Subcutaneous abdominal adipose tissue (tissue), 5 donors: ENCODE measurements around the gene ANKRD33B.
A peak's percentile ranks its signal among the peaks of the same experiment; 100 is the strongest.
"Not testable (repeated sequence)": the region's sequence is repeated elsewhere in the genome, so short reads cannot be mapped to it uniquely, and the experiment has no call there.

ENCODE experiments used
- H3K27ac ChIP-seq: one replicate; pipeline ENCODE4 v1.7.0; 2013; ENCODE audit warnings: low read depth, mild to moderate bottlenecking, inconsistent platforms, low read length, moderate library complexity
- H3K27me3 ChIP-seq, 5 donors: one replicate each; pipeline ENCODE4 v1.7.0; 2013; ENCODE audit warnings: low read length in 5 of 5, inconsistent platforms in 1 of 5; ENCODE audit not compliant: control insufficient read depth in 5 of 5, insufficient read depth in 4 of 5
- H3K36me3 ChIP-seq, 5 donors: one replicate each; pipeline ENCODE4 v1.7.0; 2013; ENCODE audit warnings: low read length in 5 of 5; ENCODE audit not compliant: control insufficient read depth in 5 of 5, insufficient read depth in 5 of 5
- H3K4me1 ChIP-seq, 5 donors: one replicate each; pipeline ENCODE4 v1.7.0; 2013; ENCODE audit warnings: low read length in 5 of 5, mild to moderate bottlenecking in 3 of 5, moderate library complexity in 1 of 5; ENCODE audit not compliant: control insufficient read depth in 5 of 5, insufficient read depth in 5 of 5
- H3K4me3 ChIP-seq, 5 donors: one replicate each; pipeline ENCODE4 v1.7.0; 2013; ENCODE audit warnings: low read length in 5 of 5, low read depth in 1 of 5
- H3K9ac ChIP-seq, 5 donors: one replicate each; pipeline ENCODE4 v1.7.0; 2013; ENCODE audit warnings: low read length in 5 of 5, mild to moderate bottlenecking in 4 of 5, moderate library complexity in 3 of 5
- H3K9me3 ChIP-seq, 5 donors: one replicate each; pipeline ENCODE4 v1.7.0; 2013; ENCODE audit warnings: low read length in 5 of 5; ENCODE audit not compliant: control insufficient read depth in 5 of 5
- donor health status: healthy.
- donor health status: healthy.
- donor health status: healthy.
- donor health status: healthy.
- donor health status: healthy.

Gene ANKRD33B

GRCh38 chr5:10545084-10545483, 18.8 kb upstream of the ANKRD33B start:
- Histone ChIP-seq H3K4me3 (no peak overlapping the region), H3K9ac (no peak overlapping the region), H3K27me3 (no peaks in the 10 kb centered on the region), H3K9me3 (peaks cover 0 to 4% (median 0%) of the 10 kb centered on the region in 5 donors), H3K4me1 (no peaks in the 10 kb centered on the region), H3K36me3 (no peaks in the 10 kb centered on the region), H3K27ac (no peak overlapping the region)

GRCh38 chr5:10546186-10546585, 17.7 kb upstream of the ANKRD33B start:
- Histone ChIP-seq H3K9ac (no peak overlapping the region), H3K27ac (no peak overlapping the region), H3K4me3 (no peak overlapping the region), H3K9me3 (peaks cover 0 to 4% (median 0%) of the 10 kb centered on the region in 5 donors), H3K36me3 (no peaks in the 10 kb centered on the region), H3K27me3 (no peaks in the 10 kb centered on the region), H3K4me1 (peaks cover 0 to 10% (median 8%) of the 10 kb centered on the region in 5 donors)

- Histone ChIP-seq H3K9me3 (peaks cover 0 to 4% (median 0%) of the 10 kb centered on the region in 5 donors), H3K9ac (no peak overlapping the region), H3K27ac (no peak overlapping the region), H3K4me1 (peaks cover 0 to 22% (median 14%) of the 10 kb centered on the region in 5 donors), H3K4me3 (no peak overlapping the region), H3K36me3 (no peaks in the 10 kb centered on the region), H3K27me3 (no peaks in the 10 kb centered on the region)
Observed at GRCh38 chr5:10548418-10549122, 15.3 kb upstream of the ANKRD33B start.

GRCh38 chr5:10549123-10549514, 14.8 kb upstream of the ANKRD33B start:
- H3K36me3 ChIP-seq, H3K9me3 ChIP-seq, H3K27me3 ChIP-seq, H3K4me3 ChIP-seq, H3K9ac ChIP-seq, H3K27ac ChIP-seq: not testable (repeated sequence)
- peaks cover 0 to 22% (median 14%) of the 10 kb centered on the region in 5 donors for H3K4me1 ChIP-seq

- H3K9me3 ChIP-seq = peaks cover 0 to 4% (median 0%) of the 10 kb centered on the region in 5 donors
- H3K4me1 ChIP-seq = peaks cover 0 to 22% (median 14%) of the 10 kb centered on the region in 5 donors
- H3K27me3 ChIP-seq = peaks cover 0 to 3% (median 0%) of the 10 kb centered on the region in 5 donors
- H3K27ac ChIP-seq = no peak overlapping the region
- H3K4me3 ChIP-seq = no peak overlapping the region
- peak overlapping the region in 1 of 5 donors; percentile 41 for H3K9ac ChIP-seq
- H3K36me3 ChIP-seq = no peaks in the 10 kb centered on the region
Observed at GRCh38 chr5:10550222-10550995, 13.5 kb upstream of the ANKRD33B start.

GRCh38 chr5:10551782-10552138, 12.1 kb upstream of the ANKRD33B start:
- Histone ChIP-seq H3K36me3 (no peaks in the 10 kb centered on the region), H3K4me1 (peaks cover 2 to 28% (median 21%) of the 10 kb centered on the region in 5 donors), H3K27ac (no peak overlapping the region), H3K9me3 (peaks cover 0 to 4% (median 0%) of the 10 kb centered on the region in 5 donors), H3K4me3 (no peak overlapping the region), H3K27me3 (peaks cover 0 to 8% (median 0%) of the 10 kb centered on the region in 5 donors), H3K9ac (peak overlapping the region in 1 of 5 donors; percentile 44)

GRCh38 chr5:10552183-10553143, 11.4 kb upstream of the ANKRD33B start:
- Histone ChIP-seq H3K4me3 (no peak overlapping the region), H3K9me3 (peaks cover 0 to 4% (median 0%) of the 10 kb centered on the region in 5 donors), H3K27ac (no peak overlapping the region), H3K27me3 (peaks cover 0 to 8% (median 0%) of the 10 kb centered on the region in 5 donors), H3K9ac (no peak overlapping the region), H3K4me1 (peaks cover 2 to 34% (median 23%) of the 10 kb centered on the region in 5 donors), H3K36me3 (no peaks in the 10 kb centered on the region)

GRCh38 chr5:10553476-10553875, 10.4 kb upstream of the ANKRD33B start:
- peaks cover 0 to 3% (median 0%) of the 10 kb centered on the region in 5 donors for H3K9me3 ChIP-seq
- H3K36me3 ChIP-seq = no peaks in the 10 kb centered on the region
- H3K27me3 ChIP-seq = peaks cover 0 to 8% (median 0%) of the 10 kb centered on the region in 5 donors
- no peak overlapping the region for H3K9ac ChIP-seq
- no peak overlapping the region for H3K27ac ChIP-seq
- H3K4me3 ChIP-seq = no peak overlapping the region
- H3K4me1 ChIP-seq = peaks cover 2 to 34% (median 24%) of the 10 kb centered on the region in 5 donors

GRCh38 chr5:10555277-10555684, 8.6 kb upstream of the ANKRD33B start:
- H3K9me3 ChIP-seq = no peaks in the 10 kb centered on the region
- peaks cover 2 to 33% (median 24%) of the 10 kb centered on the region in 5 donors for H3K4me1 ChIP-seq
- no peak overlapping the region for H3K4me3 ChIP-seq
- no peaks in the 10 kb centered on the region for H3K36me3 ChIP-seq
- no peak overlapping the region for H3K27ac ChIP-seq
- peaks cover 0 to 8% (median 0%) of the 10 kb centered on the region in 5 donors for H3K27me3 ChIP-seq
- no peak overlapping the region for H3K9ac ChIP-seq
